ENCODE results near the gene RUSC2.

DNA sequence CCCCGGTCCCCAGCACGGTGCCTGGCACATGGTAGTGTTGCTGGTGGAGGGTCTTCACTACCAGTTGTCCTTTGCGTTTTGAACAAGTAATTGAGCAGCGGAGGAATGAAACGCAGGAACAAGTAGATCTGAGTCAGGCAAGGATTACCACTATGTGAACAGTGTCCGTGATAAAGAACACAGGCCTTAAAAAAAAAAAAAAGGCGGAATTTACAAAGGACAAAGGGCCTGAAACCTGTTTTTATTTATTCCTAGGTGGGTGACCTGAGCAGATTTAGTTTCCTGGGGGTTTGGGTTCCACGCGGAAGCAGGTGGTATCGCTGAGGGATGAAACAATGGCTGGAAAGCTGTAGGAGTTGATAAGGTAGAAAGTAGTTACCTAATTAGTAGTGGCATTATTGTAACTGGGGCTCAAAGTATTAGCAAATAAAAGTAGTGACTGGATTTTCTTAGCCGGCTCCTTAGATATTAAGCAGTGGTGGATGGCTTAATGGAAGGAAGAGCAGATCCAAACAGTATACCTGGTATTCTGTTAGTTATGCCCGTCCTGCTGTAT, 1.1 kb downstream of the RUSC2 start:
- TF ChIP-seq, protein P1, sequence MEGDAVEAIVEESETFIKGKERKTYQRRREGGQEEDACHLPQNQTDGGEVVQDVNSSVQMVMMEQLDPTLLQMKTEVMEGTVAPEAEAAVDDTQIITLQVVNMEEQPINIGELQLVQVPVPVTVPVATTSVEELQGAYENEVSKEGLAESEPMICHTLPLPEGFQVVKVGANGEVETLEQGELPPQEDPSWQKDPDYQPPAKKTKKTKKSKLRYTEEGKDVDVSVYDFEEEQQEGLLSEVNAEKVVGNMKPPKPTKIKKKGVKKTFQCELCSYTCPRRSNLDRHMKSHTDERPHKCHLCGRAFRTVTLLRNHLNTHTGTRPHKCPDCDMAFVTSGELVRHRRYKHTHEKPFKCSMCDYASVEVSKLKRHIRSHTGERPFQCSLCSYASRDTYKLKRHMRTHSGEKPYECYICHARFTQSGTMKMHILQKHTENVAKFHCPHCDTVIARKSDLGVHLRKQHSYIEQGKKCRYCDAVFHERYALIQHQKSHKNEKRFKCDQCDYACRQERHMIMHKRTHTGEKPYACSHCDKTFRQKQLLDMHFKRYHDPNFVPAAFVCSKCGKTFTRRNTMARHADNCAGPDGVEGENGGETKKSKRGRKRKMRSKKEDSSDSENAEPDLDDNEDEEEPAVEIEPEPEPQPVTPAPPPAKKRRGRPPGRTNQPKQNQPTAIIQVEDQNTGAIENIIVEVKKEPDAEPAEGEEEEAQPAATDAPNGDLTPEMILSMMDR (IDR thresholded peaks at IDR 0.05) = no peak
- TF ChIP-seq POLR2A (IDR thresholded peaks at IDR 0.05) = no peak
